ENCODE measurements around the gene LIN54.

LIN54 gene

GRCh38 chr4:82975792-82976191 is 34.8 kb downstream of the LIN54 start:
- TF ChIP-seq ISL1 (CRISPR knock-in tag; IDR thresholded peaks at IDR 0.05) (peak; percentile 82), ZFP30 (CRISPR knock-in tag; IDR thresholded peaks at IDR 0.05) (0 out of 2 replicates have a peak, but pooled peaks have one; percentile 7)
- TF ChIP-seq, protein P1, sequence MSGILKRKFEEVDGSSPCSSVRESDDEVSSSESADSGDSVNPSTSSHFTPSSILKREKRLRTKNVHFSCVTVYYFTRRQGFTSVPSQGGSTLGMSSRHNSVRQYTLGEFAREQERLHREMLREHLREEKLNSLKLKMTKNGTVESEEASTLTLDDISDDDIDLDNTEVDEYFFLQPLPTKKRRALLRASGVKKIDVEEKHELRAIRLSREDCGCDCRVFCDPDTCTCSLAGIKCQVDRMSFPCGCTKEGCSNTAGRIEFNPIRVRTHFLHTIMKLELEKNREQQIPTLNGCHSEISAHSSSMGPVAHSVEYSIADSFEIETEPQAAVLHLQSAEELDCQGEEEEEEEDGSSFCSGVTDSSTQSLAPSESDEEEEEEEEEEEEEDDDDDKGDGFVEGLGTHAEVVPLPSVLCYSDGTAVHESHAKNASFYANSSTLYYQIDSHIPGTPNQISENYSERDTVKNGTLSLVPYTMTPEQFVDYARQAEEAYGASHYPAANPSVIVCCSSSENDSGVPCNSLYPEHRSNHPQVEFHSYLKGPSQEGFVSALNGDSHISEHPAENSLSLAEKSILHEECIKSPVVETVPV (CRISPR knock-in tag; IDR thresholded peaks at IDR 0.05), result no peak
- peak; percentile 89 for ATAC-seq

DNA sequence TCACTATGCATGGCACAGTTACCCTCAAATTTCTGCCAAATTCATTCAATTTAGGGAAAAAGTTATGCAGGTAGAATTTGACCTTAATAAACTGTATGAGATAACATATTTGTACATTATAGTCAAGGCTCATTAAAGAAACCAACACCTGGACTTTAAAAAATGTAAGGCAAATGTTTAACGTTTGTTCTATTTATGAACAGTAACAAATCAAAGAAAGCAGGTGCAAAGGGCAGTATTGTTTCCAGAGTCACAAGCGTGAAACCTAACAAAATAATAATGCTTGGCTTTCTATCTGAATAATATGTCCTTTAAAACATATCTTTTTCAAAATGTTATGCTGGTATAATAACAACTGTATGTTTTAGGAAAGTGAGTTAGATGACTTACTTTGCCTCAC is 41.2 kb downstream of the LIN54 start:
- TF ChIP-seq CSDC2 (CRISPR knock-in tag; IDR thresholded peaks at IDR 0.05), result no peak
- no peak for TF ChIP-seq BACH2 (CRISPR knock-in tag; IDR thresholded peaks at IDR 0.05; ENCODE audit: borderline replicate concordance)
- no peak for TF ChIP-seq TOX (CRISPR knock-in tag; IDR thresholded peaks at IDR 0.05; ENCODE audit: borderline replicate concordance)
- TF ChIP-seq POU6F1 (CRISPR knock-in tag; IDR thresholded peaks at IDR 0.05; ENCODE audit: borderline replicate concordance, low read depth), result no peak
- TF ChIP-seq ZFP3 (CRISPR knock-in tag; IDR thresholded peaks at IDR 0.05), result no peak
- no peak for TF ChIP-seq OSR1 (CRISPR knock-in tag; IDR thresholded peaks at IDR 0.05)
- TF ChIP-seq TCF4 (CRISPR knock-in tag; IDR thresholded peaks at IDR 0.05; ENCODE audit: borderline replicate concordance), result no peak
- TF ChIP-seq ZNF8 (CRISPR knock-in tag; IDR thresholded peaks at IDR 0.05), result no peak
- no peak for TF ChIP-seq ESRRG (CRISPR knock-in tag; IDR thresholded peaks at IDR 0.05)
- TF ChIP-seq PPARA (CRISPR knock-in tag; IDR thresholded peaks at IDR 0.05; ENCODE audit: borderline replicate concordance), result no peak
- no peak for TF ChIP-seq ZNF565 (CRISPR knock-in tag; conservative IDR thresholded peaks at IDR 0.05; ENCODE audit: low read depth)
- TF ChIP-seq, protein P1 (CRISPR knock-in tag; IDR thresholded peaks at IDR 0.05), result no peak
- TF ChIP-seq ZFP30 (CRISPR knock-in tag; IDR thresholded peaks at IDR 0.05), result no peak
- no peak for TF ChIP-seq RARB (CRISPR knock-in tag; IDR thresholded peaks at IDR 0.05)
- no peak for TF ChIP-seq GLIS3 (CRISPR knock-in tag; IDR thresholded peaks at IDR 0.05)
- no peak for ATAC-seq

DNA sequence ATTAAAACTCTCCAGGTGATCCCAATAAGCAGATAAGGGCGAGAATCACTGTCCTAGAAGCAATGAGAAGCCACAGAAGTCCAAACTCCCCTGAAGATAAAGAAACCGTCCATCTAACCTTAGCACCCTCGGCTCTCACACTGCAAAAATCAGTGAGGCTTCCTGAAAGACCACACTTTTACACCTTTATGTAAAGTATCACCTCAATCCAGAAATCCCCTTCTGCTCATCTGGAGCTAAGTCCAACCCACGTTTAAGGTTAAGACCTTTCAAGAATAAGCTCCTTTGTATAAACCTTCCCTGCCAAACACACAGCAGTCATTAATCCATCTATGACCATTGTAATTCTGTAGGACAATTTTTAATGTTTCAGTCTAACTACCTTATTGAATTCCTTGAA is 41.7 kb downstream of the LIN54 start:
- no peak for TF ChIP-seq BACH2 (CRISPR knock-in tag; IDR thresholded peaks at IDR 0.05; ENCODE audit: borderline replicate concordance)
- TF ChIP-seq ZNF565 (CRISPR knock-in tag; conservative IDR thresholded peaks at IDR 0.05; ENCODE audit: low read depth), result no peak
- no peak for TF ChIP-seq CSDC2 (CRISPR knock-in tag; IDR thresholded peaks at IDR 0.05)
- TF ChIP-seq ISL1 (CRISPR knock-in tag; IDR thresholded peaks at IDR 0.05), result no peak
- no peak for TF ChIP-seq ESRRG (CRISPR knock-in tag; IDR thresholded peaks at IDR 0.05)
- TF ChIP-seq, protein P1 (CRISPR knock-in tag; IDR thresholded peaks at IDR 0.05), result no peak
- no peak for TF ChIP-seq TOX (CRISPR knock-in tag; IDR thresholded peaks at IDR 0.05; ENCODE audit: borderline replicate concordance)
- no peak for TF ChIP-seq OSR1 (CRISPR knock-in tag; IDR thresholded peaks at IDR 0.05)
- no peak for TF ChIP-seq ZC3H10 (CRISPR knock-in tag; IDR thresholded peaks at IDR 0.05)
- TF ChIP-seq ZNF8 (CRISPR knock-in tag; IDR thresholded peaks at IDR 0.05), result no peak
- TF ChIP-seq TSHZ2 (CRISPR knock-in tag; IDR thresholded peaks at IDR 0.05), result no peak
- no peak for TF ChIP-seq ZFP30 (CRISPR knock-in tag; IDR thresholded peaks at IDR 0.05)
- ATAC-seq, result no peak

DNA sequence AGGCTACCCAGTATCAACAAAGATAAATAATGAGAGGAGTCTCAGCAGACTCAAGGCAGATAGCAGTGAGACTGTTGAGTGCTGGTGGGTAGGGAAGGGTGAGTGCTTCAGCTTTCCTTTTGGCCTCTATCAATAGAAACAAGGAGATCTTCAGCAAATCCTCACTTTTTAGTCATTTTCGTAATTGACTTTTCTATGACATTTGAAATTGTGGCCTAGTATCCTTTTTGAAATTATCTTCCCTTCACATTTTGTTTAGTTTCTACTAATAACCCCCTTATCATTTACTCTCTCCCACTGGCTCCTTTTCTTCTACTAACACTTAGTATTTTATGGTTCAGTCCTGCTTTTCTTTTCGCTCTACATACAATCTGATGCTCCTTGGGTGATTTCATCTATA is 44.9 kb downstream of the LIN54 start:
- no peak for TF ChIP-seq TOX (CRISPR knock-in tag; IDR thresholded peaks at IDR 0.05; ENCODE audit: borderline replicate concordance)
- TF ChIP-seq PPARA (CRISPR knock-in tag; IDR thresholded peaks at IDR 0.05; ENCODE audit: borderline replicate concordance), result no peak
- TF ChIP-seq GLIS3 (CRISPR knock-in tag; IDR thresholded peaks at IDR 0.05), result no peak
- TF ChIP-seq ZFP3 (CRISPR knock-in tag; IDR thresholded peaks at IDR 0.05), result no peak
- no peak for TF ChIP-seq ARNTL (CRISPR knock-in tag; IDR thresholded peaks at IDR 0.05; ENCODE audit: borderline replicate concordance, low read depth)
- no peak for TF ChIP-seq CSDC2 (CRISPR knock-in tag; IDR thresholded peaks at IDR 0.05)
- TF ChIP-seq ZNF70 (CRISPR knock-in tag; IDR thresholded peaks at IDR 0.05), result no peak
- no peak for TF ChIP-seq ZNF565 (CRISPR knock-in tag; conservative IDR thresholded peaks at IDR 0.05; ENCODE audit: low read depth)
- no peak for TF ChIP-seq ZNF8 (CRISPR knock-in tag; IDR thresholded peaks at IDR 0.05)
- TF ChIP-seq TCF4 (CRISPR knock-in tag; IDR thresholded peaks at IDR 0.05; ENCODE audit: borderline replicate concordance), result no peak
- ATAC-seq, result no peak

Data from SK-N-SH treated with all-trans-retinoic acid at 6 μM for 48 hours (cell line).